SU-DHL-6 (cell line): ENCODE measurements around the gene PLA2G4A.

Source experiments
- H2AFZ ChIP-seq: fragments of 200-600 bp; sonication (generic); 2 replicates; pipeline ENCODE4 v1.6.1; 2014; ENCODE audit warnings: low read depth, mild to moderate bottlenecking, moderate library complexity, mixed read lengths, antibody characterized with exemption, low read length; ENCODE audit not compliant: severe bottlenecking
- H3F3A ChIP-seq: fragments of 200-600 bp; shearing (Covaris generic); 2 replicates; pipeline ENCODE4 v1.6.0; 2016; ENCODE audit warnings: antibody characterized with exemption, mild to moderate bottlenecking; ENCODE audit not compliant: insufficient read depth
- H3K27ac ChIP-seq: fragments of 200-600 bp; sonication (generic); 2 replicates; pipeline ENCODE4 v1.5.1; 2016; ENCODE audit warnings: low read depth, mild to moderate bottlenecking, low read length, moderate library complexity, mixed read lengths
- H3K27me3 ChIP-seq: fragments of 200-600 bp; sonication (generic), shearing (Covaris generic); 2 replicates; pipeline ENCODE4 v1.6.0; 2014; ENCODE audit warnings: mild to moderate bottlenecking, low read length
- H3K36me3 ChIP-seq: fragments of 200-600 bp; sonication (generic); 2 replicates; pipeline ENCODE4 v1.6.1; 2014; ENCODE audit warnings: mild to moderate bottlenecking, low read length, mixed read lengths
- H3K4me2 ChIP-seq: fragments of 300-600, 200-600 bp; shearing (Covaris generic), sonication (generic); 2 replicates; pipeline ENCODE4 v1.6.0; 2014; ENCODE audit warnings: low read length, low read depth, mild to moderate bottlenecking; ENCODE audit not compliant: poor library complexity, severe bottlenecking
- H3K4me3 ChIP-seq: fragments of 200-600 bp; sonication (generic); 2 replicates; pipeline ENCODE4 v1.5.1; 2014; ENCODE audit warnings: antibody characterized with exemption, low read length, mild to moderate bottlenecking, mixed read lengths; ENCODE audit not compliant: insufficient read depth, poor library complexity, severe bottlenecking
- H3K79me2 ChIP-seq: fragments of 200-600 bp; sonication (generic); 2 replicates; pipeline ENCODE4 v1.6.1; 2014; ENCODE audit warnings: mild to moderate bottlenecking, low read length, moderate library complexity; ENCODE audit not compliant: insufficient read depth
- H3K9ac ChIP-seq: fragments of 200-600 bp; sonication (generic); 2 replicates; pipeline ENCODE4 v1.7.0; 2014; ENCODE audit warnings: mild to moderate bottlenecking, low read length
- H3K9me2 ChIP-seq: fragments of 200-600 bp; sonication (generic); replicated peaks from 2 replicates; pipeline ENCODE4 v1.6.1; 2014; ENCODE audit warnings: low read length; ENCODE audit not compliant: insufficient read depth
- H3K9me3 ChIP-seq: fragments of 200-600 bp; sonication (generic); 2 replicates; pipeline ENCODE4 v1.6.1; 2014; ENCODE audit warnings: low read length, mixed read lengths; ENCODE audit not compliant: insufficient read depth
- H4K20me1 ChIP-seq: fragments of 200-600 bp; sonication (generic); 2 replicates; pipeline ENCODE4 v1.6.1; 2014; ENCODE audit warnings: low read depth, mild to moderate bottlenecking, antibody characterized with exemption, low read length, moderate library complexity, mixed read lengths
- EZH2phosphoT487 ChIP-seq: fragments of 200-600 bp; sonication (generic), shearing (Covaris generic); conservative IDR thresholded peaks from 2 replicates; pipeline ENCODE4 v1.6.1; 2018; ENCODE audit warnings: mild to moderate bottlenecking, antibody characterized with exemption, low read length, moderate library complexity, mixed read lengths
- TF ChIP-seq, protein P1 (sequence below): fragments of 200-600 bp; sonication (generic); IDR thresholded peaks from one replicate; pipeline ENCODE4 v1.5.1; 2017; ENCODE audit warnings: antibody characterized with exemption, mild to moderate bottlenecking, low read length, moderate library complexity; ENCODE audit not compliant: insufficient read depth, poor library complexity, severe bottlenecking

Gene PLA2G4A

DNA sequence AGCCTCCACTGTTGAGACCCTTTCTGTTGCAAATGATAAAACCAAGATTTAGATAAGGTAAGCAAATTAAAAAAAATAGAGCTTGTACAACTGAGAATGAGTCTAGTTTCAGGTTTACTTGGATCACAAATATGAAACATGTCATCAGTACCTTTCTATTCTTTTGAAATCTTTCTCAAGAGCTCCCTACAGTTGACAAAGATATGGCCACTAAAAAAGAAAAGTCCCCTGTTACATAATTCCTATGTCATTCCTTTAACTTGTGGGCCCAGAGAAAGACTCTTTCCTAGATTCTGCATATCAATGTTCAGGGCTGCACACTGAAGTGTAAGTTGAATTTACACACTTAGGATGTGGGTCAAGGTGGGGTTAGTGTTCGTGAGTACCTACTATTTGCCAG is 168.1 kb downstream of the PLA2G4A start:
- Histone ChIP-seq H3K27ac (no peak overlapping the region), H3K36me3 (no peaks in the 10 kb centered on the region), H3K9me3 (no peaks in the 10 kb centered on the region), H3K9ac (no peak overlapping the region), H3K4me3 (no peak overlapping the region), H2AFZ (no peak overlapping the region), H3K4me2 (no peak overlapping the region), H3K79me2 (no peaks in the 10 kb centered on the region), H3K9me2 (no peaks in the 10 kb centered on the region), H3F3A (no peaks in the 10 kb centered on the region), H4K20me1 (no peaks in the 10 kb centered on the region), H3K27me3 (no peaks in the 10 kb centered on the region)
- TF ChIP-seq, protein P1, sequence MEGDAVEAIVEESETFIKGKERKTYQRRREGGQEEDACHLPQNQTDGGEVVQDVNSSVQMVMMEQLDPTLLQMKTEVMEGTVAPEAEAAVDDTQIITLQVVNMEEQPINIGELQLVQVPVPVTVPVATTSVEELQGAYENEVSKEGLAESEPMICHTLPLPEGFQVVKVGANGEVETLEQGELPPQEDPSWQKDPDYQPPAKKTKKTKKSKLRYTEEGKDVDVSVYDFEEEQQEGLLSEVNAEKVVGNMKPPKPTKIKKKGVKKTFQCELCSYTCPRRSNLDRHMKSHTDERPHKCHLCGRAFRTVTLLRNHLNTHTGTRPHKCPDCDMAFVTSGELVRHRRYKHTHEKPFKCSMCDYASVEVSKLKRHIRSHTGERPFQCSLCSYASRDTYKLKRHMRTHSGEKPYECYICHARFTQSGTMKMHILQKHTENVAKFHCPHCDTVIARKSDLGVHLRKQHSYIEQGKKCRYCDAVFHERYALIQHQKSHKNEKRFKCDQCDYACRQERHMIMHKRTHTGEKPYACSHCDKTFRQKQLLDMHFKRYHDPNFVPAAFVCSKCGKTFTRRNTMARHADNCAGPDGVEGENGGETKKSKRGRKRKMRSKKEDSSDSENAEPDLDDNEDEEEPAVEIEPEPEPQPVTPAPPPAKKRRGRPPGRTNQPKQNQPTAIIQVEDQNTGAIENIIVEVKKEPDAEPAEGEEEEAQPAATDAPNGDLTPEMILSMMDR: no peak
- TF ChIP-seq EZH2phosphoT487: no peak

DNA sequence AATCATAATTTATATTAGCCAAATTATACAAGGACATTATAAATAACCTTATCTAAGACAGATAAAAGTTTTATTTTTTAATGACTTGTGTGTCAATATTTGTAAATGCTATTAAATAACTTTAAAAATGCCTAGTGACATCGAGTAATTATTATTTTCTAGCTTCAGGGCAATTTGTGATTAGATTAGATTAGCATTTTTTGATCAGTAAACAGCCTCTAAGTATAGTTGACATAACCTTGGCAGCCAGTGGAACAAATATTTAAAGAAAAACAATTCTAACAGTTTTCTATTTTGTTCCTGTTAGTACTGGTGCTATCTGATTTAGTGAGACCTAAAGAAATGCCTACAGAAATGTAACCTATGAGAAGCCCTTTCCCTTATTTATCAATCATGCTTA is 169.1 kb downstream of the PLA2G4A start:
- Histone ChIP-seq H3K9me2 (no peaks in the 10 kb centered on the region), H3K27ac (no peak overlapping the region), H3K9ac (no peak overlapping the region), H4K20me1 (no peaks in the 10 kb centered on the region), H3K36me3 (no peaks in the 10 kb centered on the region), H3K4me2 (no peak overlapping the region), H3K79me2 (no peaks in the 10 kb centered on the region), H3F3A (no peaks in the 10 kb centered on the region), H3K4me3 (no peak overlapping the region), H2AFZ (no peak overlapping the region), H3K9me3 (no peaks in the 10 kb centered on the region), H3K27me3 (no peaks in the 10 kb centered on the region)
- no peak for TF ChIP-seq EZH2phosphoT487
- TF ChIP-seq, protein P1: no peak

DNA sequence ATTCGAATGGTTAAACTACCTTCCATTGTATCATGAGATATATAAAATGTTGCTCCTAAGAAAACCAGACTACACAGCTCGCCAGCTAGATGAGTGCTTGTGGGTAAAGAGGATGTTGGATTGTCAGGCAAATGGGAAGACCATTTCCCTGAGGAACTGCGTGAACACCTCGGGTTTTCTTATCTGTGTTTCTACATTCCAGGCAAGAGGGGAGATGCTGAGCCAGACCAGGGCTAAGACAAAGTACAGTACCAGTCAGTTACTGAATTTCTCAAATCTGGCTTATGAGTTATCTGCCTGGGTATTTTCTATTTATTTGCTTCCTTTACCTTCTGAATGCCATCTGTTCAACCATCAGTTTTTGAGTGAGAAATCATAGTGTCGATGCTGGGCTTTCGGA is 170.8 kb downstream of the PLA2G4A start:
- Histone ChIP-seq H3K27ac (no peak overlapping the region), H3K4me3 (no peak overlapping the region), H3K27me3 (no peaks in the 10 kb centered on the region), H3K9me2 (no peaks in the 10 kb centered on the region), H3K79me2 (no peaks in the 10 kb centered on the region), H4K20me1 (no peaks in the 10 kb centered on the region), H3K36me3 (no peaks in the 10 kb centered on the region), H3F3A (no peaks in the 10 kb centered on the region), H3K9ac (no peak overlapping the region), H2AFZ (no peak overlapping the region), H3K4me2 (no peak overlapping the region), H3K9me3 (no peaks in the 10 kb centered on the region)
- TF ChIP-seq EZH2phosphoT487: no peak
- TF ChIP-seq, protein P1: no peak

DNA sequence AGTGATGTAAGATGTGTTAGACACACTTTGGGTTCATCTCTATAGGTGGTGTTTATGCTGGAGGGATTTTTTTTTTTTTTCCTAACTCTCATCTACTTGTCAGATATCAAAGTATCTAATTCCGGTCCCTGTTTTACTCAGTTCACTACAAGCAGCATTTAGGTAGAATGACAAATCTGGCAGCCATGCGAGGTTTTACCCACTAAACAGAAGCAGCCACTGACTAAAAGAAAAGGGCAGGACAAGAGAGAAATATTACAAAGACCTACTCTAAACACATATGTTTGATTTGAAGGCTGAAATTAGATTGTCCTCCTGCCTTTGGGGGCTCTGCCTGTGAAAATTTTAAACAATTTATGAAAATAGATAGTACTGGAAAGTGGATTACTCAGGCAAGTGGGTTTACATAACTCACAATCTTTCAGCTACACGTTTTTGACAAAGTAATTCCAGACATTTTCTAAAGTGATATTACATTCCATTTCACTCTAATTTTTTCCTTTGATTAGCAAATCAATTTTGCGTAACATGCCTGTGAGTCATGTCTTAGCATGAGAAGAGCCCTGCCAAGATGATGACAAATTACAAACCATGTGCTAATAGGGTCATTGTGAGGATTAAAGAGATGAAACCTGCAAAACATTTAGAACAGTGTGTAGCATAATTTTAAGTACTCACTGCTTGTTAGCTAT is 172.6 kb downstream of the PLA2G4A start:
- Histone ChIP-seq H3K27ac (no peak overlapping the region), H3K9ac (no peak overlapping the region)

More for the DNA sequence above, 172.6 kb downstream of the PLA2G4A start:
- no peaks in the 10 kb centered on the region for H3K9me3 ChIP-seq
- H3K79me2 ChIP-seq: no peaks in the 10 kb centered on the region
- TF ChIP-seq, protein P1: no peak
- no peak for TF ChIP-seq EZH2phosphoT487
- no peaks in the 10 kb centered on the region for H3K27me3 ChIP-seq
- no peaks in the 10 kb centered on the region for H4K20me1 ChIP-seq
- H3F3A ChIP-seq: no peaks in the 10 kb centered on the region
- no peak overlapping the region for H3K4me2 ChIP-seq
- no peaks in the 10 kb centered on the region for H3K9me2 ChIP-seq
- no peaks in the 10 kb centered on the region for H3K36me3 ChIP-seq
- H3K4me3 ChIP-seq: no peak overlapping the region
- no peak overlapping the region for H2AFZ ChIP-seq
